GM19324 (cell line): ENCODE measurements around the gene FRMD4B.

Experiments
- ATAC-seq: cut with Tn5 transposase; IDR thresholded peaks from one replicate; pipeline ENCODE4 v1.9.1; 2021; ENCODE audit warnings: mild to moderate bottlenecking, moderate library complexity; ENCODE audit not compliant: unreplicated experiment, low FRiP score

Gene FRMD4B

DNA sequence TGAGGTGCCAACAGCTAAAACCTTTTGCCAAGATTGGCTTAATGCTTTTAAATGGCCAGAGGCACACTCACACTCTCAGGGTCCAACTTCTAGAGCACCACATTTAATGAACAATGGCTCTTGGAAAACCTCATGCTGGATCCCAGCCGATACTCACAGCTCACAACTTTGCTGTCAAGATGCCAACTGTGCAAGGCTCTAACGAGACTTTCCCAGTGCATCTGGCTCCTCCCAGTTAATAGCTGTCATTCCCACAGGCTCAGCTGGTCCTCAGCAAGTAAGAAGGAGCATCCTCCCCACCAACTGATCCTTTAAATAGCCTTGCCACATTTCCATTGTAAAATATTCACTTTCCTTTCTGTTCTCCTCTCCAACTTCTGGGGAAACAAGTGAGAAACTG lies 20.3 kb upstream of the FRMD4B start:
- ATAC-seq = no peak

DNA sequence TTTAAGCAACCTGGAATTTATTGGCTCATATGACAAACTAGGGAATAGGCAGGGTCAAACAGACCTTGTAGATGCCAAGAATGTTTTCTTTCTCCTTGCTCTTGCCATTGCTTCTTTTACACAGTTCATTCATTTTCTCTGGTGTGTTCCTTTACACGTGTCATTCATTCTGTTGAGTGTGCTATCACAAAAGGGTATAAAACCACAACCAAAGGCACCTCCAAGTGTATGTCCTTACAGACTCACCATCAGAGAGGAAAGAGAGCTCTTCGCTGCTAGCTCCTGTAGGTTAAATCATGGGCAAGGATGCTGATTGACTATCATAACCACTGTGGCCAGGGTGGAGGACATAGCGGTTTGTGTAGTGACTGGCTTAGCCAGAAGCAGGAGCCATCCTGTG lies 19.2 kb upstream of the FRMD4B start:
- ATAC-seq = no peak

DNA sequence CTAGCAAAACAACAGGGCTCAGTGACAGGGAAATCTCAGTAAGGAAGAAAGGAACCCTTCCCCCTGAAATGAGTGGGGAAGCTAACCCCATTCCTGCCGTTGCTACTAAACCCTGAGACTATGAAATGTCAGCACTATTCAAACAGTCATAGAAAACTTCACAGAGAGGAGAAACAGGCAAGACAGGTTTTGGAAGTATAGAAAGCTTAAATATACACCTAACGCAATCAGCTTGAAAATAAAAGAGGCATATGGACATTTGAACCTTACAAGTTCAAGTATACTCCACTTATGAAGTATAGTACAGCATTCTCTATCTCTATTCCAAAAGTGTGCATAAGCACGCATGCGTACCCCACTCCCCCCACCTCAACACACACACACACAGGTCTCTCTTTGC lies 17.6 kb upstream of the FRMD4B start:
- ATAC-seq = no peak

DNA sequence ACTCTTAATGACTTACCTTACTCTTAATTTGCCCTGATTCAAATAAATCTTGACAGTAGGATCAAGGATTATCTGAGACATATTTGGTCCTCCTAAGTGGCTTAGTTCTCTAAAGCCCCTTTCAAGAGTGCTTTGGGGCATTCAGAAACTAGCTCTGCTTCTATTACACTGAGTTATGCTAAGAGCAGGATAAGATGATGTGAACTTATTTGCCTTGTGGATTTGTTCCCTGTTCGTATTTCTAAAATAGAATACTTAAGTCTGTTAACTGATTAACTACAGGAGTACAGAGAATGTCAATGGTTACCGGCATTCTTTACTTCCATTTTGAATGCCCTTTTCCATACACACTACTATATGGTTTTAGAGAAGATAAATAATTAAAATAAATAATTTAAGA lies 14.8 kb upstream of the FRMD4B start:
- no peak for ATAC-seq

DNA sequence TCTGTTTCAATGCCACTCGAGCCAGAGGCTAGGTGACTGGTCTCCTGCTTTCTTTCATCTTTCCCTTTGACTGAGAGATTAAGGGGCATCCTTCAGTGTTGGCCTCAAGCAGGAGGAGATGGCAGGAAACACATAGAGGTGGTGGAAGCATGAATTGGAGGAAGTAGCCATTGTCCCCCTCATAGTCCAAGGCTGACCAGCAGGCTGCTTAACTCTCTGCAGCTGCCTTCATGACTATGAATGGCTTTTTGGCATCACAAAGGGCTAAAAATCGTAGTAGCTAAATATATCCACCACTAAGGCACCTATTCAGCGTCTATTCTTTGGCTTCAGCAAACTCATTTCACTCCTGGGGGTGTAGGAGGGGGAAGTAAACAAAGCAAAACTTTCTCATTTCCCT lies 7.0 kb upstream of the FRMD4B start:
- no peak for ATAC-seq

DNA sequence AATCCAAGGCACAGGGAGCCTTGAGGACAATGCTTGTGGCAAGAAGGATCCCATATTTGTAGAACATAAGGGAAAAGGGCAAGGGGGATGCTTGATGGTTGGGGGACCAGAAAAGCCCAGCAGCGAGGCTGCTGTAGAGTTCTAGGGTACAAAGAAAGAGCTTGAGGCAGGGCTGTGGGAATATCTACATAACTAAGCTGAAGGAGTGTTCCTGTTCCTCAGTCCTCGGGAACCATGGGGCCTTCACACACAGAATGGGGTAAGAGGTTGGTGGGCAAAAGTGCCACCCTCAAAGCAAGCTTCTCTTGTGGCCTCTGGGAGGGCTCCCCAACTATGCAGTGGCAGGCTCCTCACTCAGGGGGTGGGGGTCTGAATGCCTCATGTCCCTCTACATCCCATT lies 6.5 kb upstream of the FRMD4B start:
- no peak for ATAC-seq

DNA sequence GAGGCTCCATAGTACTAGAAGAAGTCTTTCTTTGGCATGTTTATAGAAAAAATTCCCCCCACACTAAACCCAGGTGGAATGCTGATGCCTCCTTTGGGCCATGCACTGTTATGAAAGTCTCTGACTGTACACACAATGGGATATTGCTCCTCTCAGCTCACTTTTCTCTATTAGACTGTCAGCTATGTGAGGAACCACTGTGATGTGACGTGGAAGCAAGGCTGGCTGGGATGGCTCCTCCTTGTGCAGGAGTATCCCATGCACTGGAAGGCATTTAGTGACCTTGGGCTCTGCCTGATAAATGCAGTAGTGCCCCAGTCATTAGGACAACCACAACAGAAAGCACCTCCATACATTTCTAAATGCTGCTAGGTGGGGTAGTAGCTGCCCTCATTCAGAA lies 5.7 kb upstream of the FRMD4B start:
- no peak for ATAC-seq

DNA sequence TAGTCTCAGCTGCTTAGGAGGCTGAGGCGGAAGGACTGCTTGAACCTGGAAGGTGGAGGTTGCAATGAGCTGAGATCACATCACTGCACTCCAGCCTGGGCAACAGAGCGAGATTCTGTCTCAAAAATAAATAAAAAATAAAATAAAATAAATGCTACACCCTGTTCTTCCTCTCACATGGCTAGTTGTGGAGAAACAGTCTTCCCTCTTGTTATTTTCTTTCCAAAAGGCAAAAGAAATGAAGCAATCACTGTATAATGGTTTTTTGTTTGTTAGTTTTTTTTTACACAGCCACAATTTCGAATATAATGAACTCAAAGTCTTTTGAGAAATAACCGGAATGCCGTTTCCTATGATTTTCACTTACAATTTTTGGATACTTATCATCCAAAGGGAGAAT lies 4.9 kb upstream of the FRMD4B start:
- ATAC-seq = no peak

DNA sequence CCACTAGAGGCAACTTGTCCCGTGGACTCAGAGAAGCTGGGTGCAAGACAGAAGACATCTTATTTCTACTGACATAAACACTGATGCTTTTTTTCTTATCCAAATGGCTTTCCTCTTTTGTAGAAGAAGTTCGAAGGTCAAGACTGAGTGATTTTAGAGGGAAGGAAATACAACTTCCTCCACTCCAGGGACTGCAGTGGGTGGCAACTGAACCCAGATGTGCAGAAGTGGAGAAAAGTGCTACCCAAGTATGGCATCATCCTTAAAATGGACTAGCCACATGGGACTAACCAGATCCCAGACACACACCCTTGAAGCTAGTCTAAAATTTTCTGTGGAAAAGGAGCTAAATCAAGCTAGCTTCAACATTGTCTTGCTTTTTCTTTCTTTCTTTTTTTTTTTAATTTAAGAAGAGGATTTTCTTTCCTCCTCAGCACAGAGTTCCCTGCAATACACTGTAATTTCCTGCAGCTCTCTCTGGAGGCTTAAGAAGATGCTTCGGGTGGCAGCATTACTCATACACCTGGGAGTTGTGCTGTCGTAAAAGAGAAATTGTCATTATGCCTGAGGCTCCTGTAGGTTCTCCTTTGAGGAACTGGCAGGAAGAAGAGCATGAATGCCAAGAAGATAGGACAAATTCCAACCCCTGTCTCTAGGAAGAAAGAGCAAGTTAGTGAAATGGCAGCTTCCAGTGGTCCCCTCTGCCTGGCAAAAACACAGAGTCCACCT lies 3.8 kb upstream of the FRMD4B start:
- no peak for ATAC-seq

DNA sequence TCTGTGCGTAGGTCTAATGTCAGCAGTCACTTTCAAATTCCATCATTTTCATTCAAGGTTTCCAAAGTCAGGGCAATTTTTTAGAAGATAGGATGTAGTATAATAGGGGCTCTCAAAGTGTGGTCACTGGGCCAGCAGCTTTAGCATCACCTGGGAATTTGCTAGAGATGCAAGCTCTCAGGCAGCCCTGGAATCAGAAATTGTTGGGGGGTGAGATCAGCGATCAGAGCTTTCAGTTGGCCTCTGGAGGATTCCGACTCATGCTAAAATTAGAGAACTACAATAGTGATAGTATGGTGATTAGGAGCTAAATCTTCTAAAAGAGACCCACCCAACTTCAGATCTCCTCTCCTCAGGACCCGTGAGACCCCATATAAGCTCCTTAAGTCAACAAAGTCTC lies 2.4 kb upstream of the FRMD4B start:
- ATAC-seq = no peak

DNA sequence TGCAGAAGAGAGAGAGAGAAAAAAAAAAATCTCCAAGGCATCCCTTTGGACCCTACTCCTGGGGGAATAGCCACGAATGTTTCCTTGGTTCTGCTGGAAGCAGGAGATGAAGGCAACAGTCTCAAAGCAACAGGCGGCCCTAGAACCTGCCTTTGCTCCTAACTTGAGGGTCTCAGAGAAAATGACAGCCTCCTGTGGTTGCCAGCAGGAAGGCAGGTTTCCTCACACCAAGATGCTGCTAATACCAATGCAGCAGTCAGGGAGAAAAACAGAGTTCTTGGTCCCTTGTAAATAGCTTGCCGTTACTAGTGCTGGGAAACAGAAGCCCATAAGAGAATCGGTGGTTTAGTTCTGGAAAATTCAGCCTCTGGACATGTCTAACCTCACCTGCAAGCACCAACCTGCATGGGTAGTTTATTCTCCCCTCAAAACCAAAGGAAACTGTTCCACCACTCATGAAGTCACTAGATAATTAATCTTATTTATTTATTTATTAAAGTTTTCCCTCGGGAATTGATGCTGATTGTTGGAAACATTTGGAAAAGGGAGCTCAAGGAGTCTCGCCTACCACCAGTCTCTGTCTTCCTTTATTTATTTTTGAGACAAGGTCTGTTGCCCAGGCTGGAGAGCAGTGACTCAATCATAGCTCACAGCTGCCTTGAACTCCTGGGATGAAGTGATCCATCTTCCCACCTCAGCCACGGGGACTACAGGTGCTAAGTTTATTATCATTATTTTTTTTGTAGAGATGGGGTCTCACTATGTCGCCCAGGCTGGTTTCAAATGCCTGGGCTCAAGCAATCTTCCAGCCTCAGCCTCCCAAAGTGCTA lies 883 bp upstream of the FRMD4B start:
- ATAC-seq = no peak

DNA sequence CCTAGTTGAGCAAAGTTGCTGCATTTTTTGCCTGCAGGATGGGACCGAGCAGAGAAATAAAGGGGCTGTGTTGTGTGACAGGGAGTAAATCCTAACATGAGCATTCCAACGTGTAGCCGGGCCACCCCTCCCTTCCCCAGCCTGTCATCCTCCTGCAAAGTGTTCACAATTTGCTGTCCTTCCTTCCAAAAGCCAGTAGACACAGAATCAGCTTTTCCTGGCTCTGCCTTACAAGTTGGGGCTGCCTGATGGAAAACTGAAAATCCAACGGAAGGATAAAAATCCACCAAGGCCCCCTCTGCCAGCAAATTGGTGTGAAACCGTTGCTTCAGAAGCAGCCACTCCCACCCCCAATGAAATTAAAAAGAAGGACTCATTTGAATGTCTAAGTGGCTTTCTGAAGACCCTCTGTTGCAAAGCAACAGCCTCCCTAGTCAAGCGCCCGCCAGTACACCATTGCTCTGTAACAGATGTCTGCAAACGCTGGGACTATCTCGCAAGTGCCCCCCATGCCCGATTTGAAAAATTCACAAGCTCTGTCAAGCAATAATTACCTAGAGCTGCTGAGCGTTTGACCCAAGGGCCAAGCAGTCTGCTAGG lies 665 bp downstream of the FRMD4B start:
- no peak for ATAC-seq

DNA sequence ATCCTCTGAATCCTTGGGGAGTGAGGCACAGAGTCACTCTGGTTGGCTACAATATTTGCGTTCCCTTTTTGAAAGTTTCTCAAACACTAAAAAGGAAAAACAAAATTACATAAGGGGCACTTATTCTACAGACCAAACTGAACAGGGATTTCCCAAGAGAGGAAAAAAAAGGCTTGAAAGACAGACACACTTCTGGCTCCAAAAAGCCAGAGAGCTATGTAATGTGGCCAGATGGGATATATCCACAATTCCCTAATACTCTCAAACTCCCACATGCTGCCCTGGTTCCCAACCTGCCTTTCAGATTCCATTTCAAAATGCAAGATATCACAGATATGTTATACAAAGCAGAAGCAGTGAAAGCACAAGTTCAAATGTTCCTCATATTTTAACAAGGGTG lies 1.6 kb downstream of the FRMD4B start:
- ATAC-seq = no peak

DNA sequence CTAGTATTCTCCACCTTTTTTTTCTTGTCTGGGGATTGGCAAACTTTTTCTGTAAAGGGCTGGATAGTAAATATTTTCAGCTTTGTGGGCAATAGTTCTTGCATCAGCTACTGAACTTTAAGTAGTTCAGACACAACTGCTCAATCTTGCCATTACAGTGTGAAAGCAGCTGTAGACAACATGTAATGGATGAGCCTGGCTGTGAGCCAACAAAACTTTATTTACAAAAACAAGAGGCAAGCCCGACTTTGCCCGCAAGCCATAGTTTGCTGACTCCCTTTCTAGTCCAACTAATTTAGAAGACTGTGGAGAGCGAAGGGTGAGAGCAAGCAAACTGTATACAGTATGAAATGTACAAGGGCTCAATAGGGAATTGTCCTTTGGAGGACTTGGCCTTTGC lies 6.2 kb downstream of the FRMD4B start:
- no peak for ATAC-seq

DNA sequence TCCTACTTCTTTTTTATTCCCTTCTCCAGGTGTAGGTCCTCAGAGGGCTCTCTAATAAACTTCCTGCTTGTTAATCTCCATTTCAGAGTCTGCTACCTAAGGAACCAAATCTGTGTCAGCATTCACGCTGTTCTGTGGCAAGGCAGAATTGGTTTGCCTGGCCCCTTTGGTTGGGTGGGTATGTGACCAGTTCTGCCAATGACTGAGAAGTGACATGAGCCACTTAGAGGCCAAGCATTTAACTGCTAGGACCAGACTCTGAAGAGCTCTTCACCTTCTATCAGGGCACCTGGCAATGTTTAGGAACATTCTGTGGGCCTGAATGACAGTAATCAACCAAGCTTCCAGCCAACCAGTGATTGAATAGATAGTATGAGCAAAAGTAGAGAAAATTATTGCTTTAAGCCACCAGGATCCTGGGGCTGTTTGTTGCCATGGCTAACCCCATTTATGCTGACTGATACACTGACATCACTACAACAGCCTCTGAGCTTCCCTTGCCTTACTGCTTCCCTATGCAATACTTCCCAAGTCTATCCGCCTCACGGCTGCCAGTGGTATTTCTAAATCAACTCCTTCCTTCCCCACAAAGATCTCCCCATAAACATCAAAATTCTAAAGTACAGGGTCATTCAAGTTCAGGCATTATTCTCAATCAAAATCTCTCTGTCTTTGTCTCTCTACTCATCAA lies 7.6 kb downstream of the FRMD4B start:
- ATAC-seq = no peak

DNA sequence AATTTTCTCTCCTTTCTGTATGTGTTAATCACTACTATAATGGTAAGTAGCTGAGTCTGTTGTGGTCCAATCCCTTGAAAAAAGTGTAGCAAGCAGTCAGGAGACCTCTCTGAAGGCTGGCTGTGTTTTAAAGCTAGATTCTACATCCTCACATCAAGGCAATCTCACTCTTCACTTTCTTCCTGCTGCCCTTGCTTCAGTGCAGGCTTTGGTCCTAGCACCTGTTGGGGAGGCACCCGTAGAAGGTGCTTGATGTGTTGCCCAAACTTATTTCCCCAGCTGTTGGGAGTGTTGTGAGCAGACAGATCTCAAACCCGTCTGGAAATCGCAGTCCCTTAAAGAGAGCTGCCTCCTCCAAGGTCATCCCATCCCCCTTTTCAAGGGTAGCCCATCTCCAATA lies 8.6 kb downstream of the FRMD4B start:
- no peak for ATAC-seq

DNA sequence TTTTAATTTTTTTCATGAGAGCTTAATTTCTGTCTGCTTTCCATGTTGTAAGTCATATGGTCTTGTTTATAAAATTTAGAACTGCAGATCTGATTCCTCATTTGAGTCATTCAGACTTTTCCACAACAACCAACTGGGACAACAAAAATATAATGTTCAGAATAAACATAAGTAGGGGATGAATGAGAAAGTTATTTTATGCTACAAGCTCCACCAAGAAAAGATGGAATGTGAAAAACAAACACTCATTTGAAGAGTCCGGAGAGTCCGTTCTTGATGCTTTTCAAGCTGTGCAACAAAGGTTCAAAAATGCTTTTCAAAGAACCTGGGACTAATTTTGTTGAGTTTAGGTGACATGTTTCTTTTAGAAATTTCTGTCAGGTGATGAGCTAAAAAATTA lies 9.2 kb downstream of the FRMD4B start:
- no peak for ATAC-seq

DNA sequence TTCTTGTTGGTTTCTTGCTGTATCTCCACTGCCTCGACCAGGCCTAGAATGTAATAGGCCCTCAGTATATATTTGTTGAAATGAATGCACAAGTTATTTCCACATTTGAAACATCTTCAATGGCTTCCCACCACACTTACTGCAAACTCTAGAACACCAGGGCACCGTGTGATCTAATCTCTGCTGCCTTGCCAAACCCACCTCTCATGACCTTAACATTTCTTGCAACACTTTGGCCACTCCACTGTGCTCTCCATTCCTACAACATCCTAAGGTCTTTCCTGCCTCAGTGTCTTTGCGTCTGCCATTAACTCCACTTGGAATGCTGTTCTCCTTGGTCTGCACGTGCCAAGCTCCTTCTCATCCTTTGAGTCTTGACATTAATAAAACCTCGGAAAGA lies 14.1 kb downstream of the FRMD4B start:
- no peak for ATAC-seq

DNA sequence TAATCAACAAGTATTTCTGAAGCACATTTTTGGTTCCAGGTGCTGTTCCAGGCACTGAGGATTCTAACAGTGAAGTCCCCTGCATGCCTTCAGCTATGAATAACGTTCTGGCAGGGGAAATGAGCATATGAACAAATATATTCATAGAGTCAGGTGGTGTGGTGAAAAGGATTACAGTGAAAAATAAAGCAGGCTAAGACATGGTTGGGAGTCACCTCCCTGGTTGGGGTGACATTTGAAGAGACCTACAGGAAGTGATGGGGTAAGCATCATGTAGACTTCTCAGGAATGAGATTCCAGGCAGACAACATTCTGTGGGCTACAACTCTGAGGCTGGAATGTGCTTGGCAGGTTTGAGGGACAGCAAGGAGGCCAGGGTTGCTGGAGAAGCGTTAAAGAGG lies 15.0 kb downstream of the FRMD4B start:
- ATAC-seq = no peak

DNA sequence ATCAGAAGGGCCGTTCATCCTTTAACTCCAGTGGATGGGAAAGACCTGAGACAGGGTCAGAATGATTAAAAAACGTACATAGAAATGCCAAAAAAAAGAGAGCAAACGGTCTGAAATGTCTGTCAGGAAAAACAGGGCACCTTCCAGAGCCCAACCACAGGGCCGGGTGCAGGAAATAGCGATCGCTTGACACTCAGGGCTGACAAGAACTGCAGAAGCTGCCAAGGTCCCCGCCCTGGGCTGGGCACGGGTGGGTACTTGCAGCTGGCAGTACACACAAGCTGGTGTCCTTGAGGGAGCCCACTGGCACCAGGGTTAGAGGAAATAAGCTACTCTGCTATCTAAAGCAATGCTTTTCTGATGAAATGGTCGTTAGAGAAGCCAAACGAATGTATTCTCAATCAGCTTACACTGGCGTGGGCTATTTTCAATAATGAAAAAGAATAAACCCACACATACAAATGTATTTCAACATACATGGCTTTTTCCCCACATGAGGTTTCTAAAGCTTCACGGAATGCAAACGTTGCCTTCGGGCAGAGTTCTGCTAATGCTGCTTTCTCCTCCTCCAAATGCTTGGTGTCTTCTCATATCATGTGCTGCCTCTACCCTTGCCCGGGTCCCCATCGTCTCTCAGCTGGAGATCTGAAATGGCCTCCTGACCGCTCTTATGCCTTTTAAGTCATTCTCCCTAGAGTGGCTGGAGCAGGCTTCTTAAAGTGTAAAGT lies 15.6 kb downstream of the FRMD4B start:
- no peak for ATAC-seq
